ENCODE data around the gene TMEM62. TPM values are rescaled to one million over a fixed set of nuclear protein-coding genes. Genes with fewer than 3 reads are reported as not detected.

The TMEM62 gene
- polyA plus RNA-seq, 1 experiment, result 4.2 TPM

GRCh38 chr15:43206054-43206453 lies 72.7 kb downstream of the TMEM62 start:
- no peak for DNase-seq (ENCODE audit: low read depth)
- ChIA-PET POLR2A (no interaction called here), CTCF (interaction anchor here (1.4 to 4.3 kb wide), 2 partner anchors 19 to 20 kb away, joined by 8 to 22 read pairs; partner anchors contain the start of gene CCNDBP1)
- Histone ChIP-seq H3K4me3 (ENCODE audit: low read depth, low read length) (no peak overlapping the region), H3K36me3 (ENCODE audit: control insufficient read depth, insufficient read depth, low read length) (no peaks in the 10 kb centered on the region), H3K27me3 (ENCODE audit: control insufficient read depth, insufficient read depth, low read length) (peaks cover 32% of the 10 kb centered on the region)
- no peak for TF ChIP-seq CTCF (IDR thresholded peaks at IDR 0.05; ENCODE audit: insufficient read depth, low read depth, low read length)

- Histone ChIP-seq H3K27me3 (ENCODE audit: control insufficient read depth, insufficient read depth, low read length) (peaks cover 37% of the 10 kb centered on the region), H3K4me3 (ENCODE audit: low read depth, low read length) (no peak overlapping the region), H3K36me3 (ENCODE audit: control insufficient read depth, insufficient read depth, low read length) (no peaks in the 10 kb centered on the region)
- ChIA-PET CTCF (interaction anchor here (0.8 to 1.4 kb wide), 2 partner anchors 18 to 71 kb away, joined by 6 to 8 read pairs; no protein-coding TSS in a partner anchor), POLR2A (no interaction called here)
- TF ChIP-seq CTCF (IDR thresholded peaks at IDR 0.05; ENCODE audit: insufficient read depth, low read depth, low read length), result no peak
- DNase-seq (ENCODE audit: low read depth), result no peak
These were observed 73.6 kb downstream of the TMEM62 start for GRCh38 chr15:43207024-43207423.

- TF ChIP-seq CTCF (IDR thresholded peaks at IDR 0.05; ENCODE audit: insufficient read depth, low read depth, low read length), result no peak
- ChIA-PET CTCF (interaction anchor here (0.8 to 1.4 kb wide), 2 partner anchors 11 to 17 kb away, joined by 3 to 5 read pairs; no protein-coding TSS in a partner anchor), POLR2A (no interaction called here)
- Histone ChIP-seq H3K27me3 (ENCODE audit: control insufficient read depth, insufficient read depth, low read length) (peaks cover 37% of the 10 kb centered on the region), H3K4me3 (ENCODE audit: low read depth, low read length) (no peak overlapping the region), H3K36me3 (ENCODE audit: control insufficient read depth, insufficient read depth, low read length) (no peaks in the 10 kb centered on the region)
- no peak for DNase-seq (ENCODE audit: low read depth)
These were observed 74.9 kb downstream of the TMEM62 start for GRCh38 chr15:43208052-43209002.

GRCh38 chr15:43209059-43209824 lies 75.9 kb downstream of the TMEM62 start:
- no peak for DNase-seq (ENCODE audit: low read depth)
- Histone ChIP-seq H3K36me3 (ENCODE audit: control insufficient read depth, insufficient read depth, low read length) (no peaks in the 10 kb centered on the region), H3K27me3 (ENCODE audit: control insufficient read depth, insufficient read depth, low read length) (peaks cover 37% of the 10 kb centered on the region), H3K4me3 (ENCODE audit: low read depth, low read length) (no peak overlapping the region)
- ChIA-PET CTCF (interaction anchor here (0.8 to 7.7 kb wide), 3 partner anchors 10 to 75 kb away, joined by 3 to 52 read pairs (median 3); no protein-coding TSS in a partner anchor), POLR2A (no interaction called here)
- TF ChIP-seq CTCF (IDR thresholded peaks at IDR 0.05; ENCODE audit: insufficient read depth, low read depth, low read length), result no peak
